BJ (cell line): ENCODE measurements around the gene VSTM2B. TPM values are rescaled to one million over a fixed set of nuclear protein-coding genes. Genes with fewer than 3 reads are reported as not detected.

Experiments
- CTCF ChIA-PET: fragments of 350-600 bp; formaldehyde crosslinking; extraction: SDS; loops from one replicate; lab custom pipeline; 2021; ENCODE audit warnings: antibody characterized with exemption, inconsistent platforms; lab: Yijun Ruan, JAX
- POLR2A ChIA-PET: fragments of 300-600 bp; sonication (Branson Sonifier 250); formaldehyde crosslinking; extraction: SDS; loops from one replicate; lab custom pipeline; 2021; ENCODE audit warnings: antibody characterized with exemption; lab: Charles Lee
- DNase-seq: peaks from one replicate; pipeline ENCODE4 v3.0.0-alpha.2; 2011; ENCODE audit warnings: low read depth
- H3K27me3 ChIP-seq: 2 replicates; pipeline ENCODE4 v1.6.0; 2011; ENCODE audit warnings: low read length; ENCODE audit not compliant: control insufficient read depth, insufficient read depth
- H3K36me3 ChIP-seq: 2 replicates; pipeline ENCODE4 v1.5.1; 2011; ENCODE audit warnings: low read length; ENCODE audit not compliant: control insufficient read depth, insufficient read depth
- H3K4me3 ChIP-seq: 2 replicates; pipeline ENCODE4 v1.5.1; 2011; ENCODE audit warnings: low read depth, mild to moderate bottlenecking, control low read depth, low read length
- CTCF ChIP-seq: IDR thresholded peaks from 2 replicates; pipeline ENCODE4 v1.5.1; 2011; ENCODE audit warnings: low read depth, mild to moderate bottlenecking, control low read depth, inconsistent platforms, low read length, moderate library complexity; ENCODE audit not compliant: insufficient read depth
- polyA plus RNA-seq: library from polyadenylated mRNA; depleted of rRNA; stranded (reverse); fragments of >200 nt; gene quantifications from 2 replicates; pipeline ENCODE4 v1.2.3, GENCODE V29; 2011

VSTM2B gene
- polyA plus RNA-seq, 1 experiment = not detected

- Histone ChIP-seq H3K36me3 (no peaks in the 10 kb centered on the region), H3K4me3 (no peak overlapping the region), H3K27me3 (no peaks in the 10 kb centered on the region)
- ChIA-PET CTCF (interaction anchor here (0.9 to 2.7 kb wide), 2 partner anchors 9 to 10 kb away, joined by 3 to 16 read pairs; no protein-coding TSS in a partner anchor), POLR2A (no interaction called here)
- DNase-seq = no peak
- TF ChIP-seq CTCF = no peak
These were observed 13.3 kb downstream of the VSTM2B start for GRCh38 chr19:29539131-29539530.

- POLR2A ChIA-PET = no interaction called here
- TF ChIP-seq CTCF = no peak
- H3K4me3 ChIP-seq = no peak overlapping the region
- CTCF ChIA-PET = interaction anchor here (2.7 kb wide), 1 partner anchor 11 kb away, joined by 16 read pairs; no protein-coding TSS in a partner anchor
- H3K36me3 ChIP-seq = no peaks in the 10 kb centered on the region
- no peak for DNase-seq
- H3K27me3 ChIP-seq = no peaks in the 10 kb centered on the region
These were observed 13.9 kb downstream of the VSTM2B start for GRCh38 chr19:29539670-29540069.

- CTCF ChIA-PET = interaction anchor here (1.3 to 2.7 kb wide), 2 partner anchors 11 to 18 kb away, joined by 3 to 16 read pairs; no protein-coding TSS in a partner anchor
- Histone ChIP-seq H3K36me3 (no peaks in the 10 kb centered on the region), H3K27me3 (no peaks in the 10 kb centered on the region), H3K4me3 (no peak overlapping the region)
- TF ChIP-seq CTCF = no peak
- POLR2A ChIA-PET = no interaction called here
- no peak for DNase-seq
These were observed 14.3 kb downstream of the VSTM2B start for GRCh38 chr19:29540114-29540513.

- POLR2A ChIA-PET = no interaction called here
- H3K27me3 ChIP-seq = no peaks in the 10 kb centered on the region
- CTCF ChIA-PET = interaction anchor here (1.3 to 2.7 kb wide), 2 partner anchors 13 to 16 kb away, joined by 3 to 16 read pairs; no protein-coding TSS in a partner anchor
- H3K4me3 ChIP-seq = no peak overlapping the region
- no peak for TF ChIP-seq CTCF
- no peak for DNase-seq
- H3K36me3 ChIP-seq = no peaks in the 10 kb centered on the region
These were observed 15.9 kb downstream of the VSTM2B start for GRCh38 chr19:29541473-29542253.

GRCh38 chr19:29542327-29542726, 16.5 kb downstream of the VSTM2B start:
- Histone ChIP-seq H3K4me3 (no peak overlapping the region), H3K36me3 (no peaks in the 10 kb centered on the region), H3K27me3 (no peaks in the 10 kb centered on the region)
- ChIA-PET CTCF (no interaction called here), POLR2A (no interaction called here)
- TF ChIP-seq CTCF = no peak
- no peak for DNase-seq
